HCT116 (cell line): Measurements from ENCODE around the gene RPTOR. TPM values are rescaled to one million over a fixed set of nuclear protein-coding genes. Genes with fewer than 3 reads are reported as not detected.

Experiments used
- ATAC-seq: fragments of 200-7000 bp; cut with Tn5 transposase; 2 replicates; pipeline ENCODE4 v1.9.1; 2020; ENCODE audit warnings: mild to moderate bottlenecking, moderate library complexity
- BruUV-seq: library from RNA; stranded (reverse); fragments of 400-500 nt; replicated peaks from 2 replicates; lab custom pipeline; 2021; lab: Mats Ljungman, UMichigan
- CTCF ChIA-PET: fragments of 300-600 bp; sonication (Branson Sonifier 250); formaldehyde crosslinking; loops from one replicate; lab custom pipeline; 2021; ENCODE audit warnings: antibody characterized with exemption; lab: Charles Lee
- POLR2A ChIA-PET: fragments of 300-600, 350-600 bp; sonication (Branson Sonifier 250); formaldehyde crosslinking; loops from one replicate; lab custom pipeline; 2021; ENCODE audit warnings: antibody characterized with exemption; lab: Charles Lee
- RAD21 ChIA-PET, 2 experiments: fragments of 300-600 bp; sonication (Branson Sonifier 250); formaldehyde crosslinking; loops; one replicate each; lab custom pipeline; 2023; ENCODE audit warnings: low total read pairs in 2 of 2; ENCODE audit not compliant: uncharacterized antibody in 2 of 2, unreplicated experiment in 2 of 2, low non-redundant PET in 1 of 2; lab: Charles Lee
- DNase-seq: peaks from one replicate; pipeline ENCODE4 v3.0.0-alpha.2; 2010; ENCODE audit warnings: low read depth, low spot score
- H2AFZ ChIP-seq: fragments of 200-600 bp; shearing (Covaris generic), sonication (generic); 2 replicates; pipeline ENCODE4 v1.6.1; 2017; ENCODE audit warnings: low read depth, mixed run types, mixed read lengths, antibody characterized with exemption, low read length; ENCODE audit not compliant: poor library complexity, severe bottlenecking
- H3K27ac ChIP-seq: 2 replicates; pipeline ENCODE4 v1.5.1; 2012; ENCODE audit warnings: low read depth, low read length
- H3K27me3 ChIP-seq: fragments of 200-600 bp; sonication (generic); 2 replicates; pipeline ENCODE4 v1.6.1; 2016; ENCODE audit warnings: mixed run types, low read length, mixed read lengths; ENCODE audit not compliant: insufficient read depth
- H3K36me3 ChIP-seq, 2 experiments: fragments of 200-500 bp in 1 of 2; fragments of 200-600 bp in 1 of 2; sonication (Bioruptor generic) in 1 of 2; sonication (generic) in 1 of 2; 2 replicates each; pipeline versions ENCODE4 v1.5.1 to v1.6.1; 2014 to 2016; ENCODE audit warnings: low read length in 2 of 2, inconsistent platforms in 1 of 2, mixed read lengths in 1 of 2, mixed run types in 1 of 2; ENCODE audit not compliant: insufficient read depth in 2 of 2, control insufficient read depth in 1 of 2
- H3K4me1 ChIP-seq, 2 experiments: fragments of 200-600 bp in 1 of 2; sonication (generic) in 1 of 2; 2 replicates each; pipeline versions ENCODE4 v1.5.1 to v1.6.1; 2012 to 2017; ENCODE audit warnings: low read length in 2 of 2, inconsistent platforms in 1 of 2, mild to moderate bottlenecking in 1 of 2, mixed read lengths in 1 of 2, mixed run types in 1 of 2, moderate library complexity in 1 of 2; ENCODE audit not compliant: insufficient read depth in 2 of 2, control insufficient read depth in 1 of 2
- H3K4me2 ChIP-seq: fragments of 200-600 bp; sonication (generic); 2 replicates; pipeline ENCODE4 v1.6.1; 2017; ENCODE audit warnings: mixed run types, low read length, mixed read lengths
- H3K4me3 ChIP-seq, 2 experiments: fragments of 200-600 bp in 1 of 2; sonication (generic) in 1 of 2; replicated peaks in 1 of 2; 2 replicates each; pipeline ENCODE4 v1.5.1; 2011 to 2016; ENCODE audit warnings: low read length in 2 of 2, control low read depth in 1 of 2, low read depth in 1 of 2, mild to moderate bottlenecking in 1 of 2, mixed read lengths in 1 of 2, mixed run types in 1 of 2
- H3K79me2 ChIP-seq: fragments of 200-600 bp; sonication (generic); 2 replicates; pipeline ENCODE4 v1.6.1; 2017; ENCODE audit warnings: mild to moderate bottlenecking, mixed run types, low read length, moderate library complexity, mixed read lengths; ENCODE audit not compliant: insufficient read depth
- H3K9ac ChIP-seq: fragments of 200-600 bp; sonication (generic); 2 replicates; pipeline ENCODE4 v1.6.1; 2016; ENCODE audit warnings: low read length, mixed read lengths
- H3K9me2 ChIP-seq: fragments of 200-600 bp; sonication (generic), shearing (Covaris generic); 2 replicates; pipeline ENCODE4 v1.6.1; 2017; ENCODE audit warnings: mixed run types, mild to moderate bottlenecking, moderate library complexity; ENCODE audit not compliant: insufficient read depth
- H3K9me3 ChIP-seq, 2 experiments: fragments of 200-500 bp in 1 of 2; fragments of 200-600 bp in 1 of 2; sonication (Bioruptor generic) in 1 of 2; sonication (generic) in 1 of 2; 2 replicates each; pipeline ENCODE4 v1.6.1; 2014 to 2017; ENCODE audit warnings: low read length in 2 of 2, mixed read lengths in 2 of 2, inconsistent platforms in 1 of 2, low read depth in 1 of 2, mild to moderate bottlenecking in 1 of 2, mixed run types in 1 of 2, moderate library complexity in 1 of 2; ENCODE audit not compliant: control insufficient read depth in 1 of 2, insufficient read depth in 1 of 2
- H4K20me1 ChIP-seq: fragments of 200-600 bp; sonication (generic), shearing (Covaris generic); 2 replicates; pipeline ENCODE4 v1.6.1; 2017; ENCODE audit warnings: mixed run types, mild to moderate bottlenecking, moderate library complexity; ENCODE audit not compliant: insufficient read depth
- ELF1 ChIP-seq: IDR thresholded peaks from 2 replicates; pipeline ENCODE4 v1.6.1; 2012; ENCODE audit warnings: low read depth, borderline replicate concordance
- EZH2 ChIP-seq: fragments of 200-600 bp; sonication (generic); IDR thresholded peaks from 2 replicates; pipeline ENCODE4 v1.6.1; 2017; ENCODE audit warnings: antibody characterized with exemption, mixed run types
- POLR2A ChIP-seq: IDR thresholded peaks from 2 replicates; pipeline ENCODE4 v1.7.0; 2011; ENCODE audit warnings: borderline replicate concordance; ENCODE audit not compliant: insufficient read depth, insufficient read length; ENCODE audit errors: extremely low read depth
- RAD21 ChIP-seq: IDR thresholded peaks from 2 replicates; pipeline ENCODE4 v1.6.1; 2012; ENCODE audit warnings: low read depth, mild to moderate bottlenecking
- TCF7L2 ChIP-seq: IDR thresholded peaks from 2 replicates; pipeline ENCODE4 v1.7.0; 2011; ENCODE audit warnings: borderline replicate concordance, inconsistent platforms; ENCODE audit not compliant: insufficient read depth, insufficient read length; ENCODE audit errors: extremely low read depth
- intact Hi-C: fragments of 100-400 bp; cut with micrococcal nuclease; formaldehyde crosslinking; loops from 2 replicates; pipeline ENCODE4 v1.10.0; 2022
- total RNA-seq: library from RNA; stranded (reverse); gene quantifications from one replicate; pipeline ENCODE4 v1.2.1, GENCODE V29; 2021; ENCODE audit not compliant: unreplicated experiment
- TF ChIP-seq, protein P1 (sequence below): IDR thresholded peaks from 2 replicates; pipeline ENCODE4 v1.6.1; 2012; ENCODE audit warnings: low read depth
- TF ChIP-seq, protein P2 (sequence below), 3 experiments: fragments of 200-600 bp in 1 of 3; sonication (generic) in 1 of 3; IDR thresholded peaks in 2 of 3; conservative IDR thresholded peaks in 1 of 3; 2 replicates each; pipeline ENCODE4 v1.5.1; 2012 to 2017; ENCODE audit warnings: low read depth in 2 of 3, low read length in 2 of 3, antibody characterized with exemption in 1 of 3, borderline replicate concordance in 1 of 3, control low read depth in 1 of 3, mild to moderate bottlenecking in 1 of 3, mixed read lengths in 1 of 3, mixed run types in 1 of 3, moderate library complexity in 1 of 3; ENCODE audit not compliant: insufficient read depth in 1 of 3

RPTOR gene
- total RNA-seq, 1 experiment from 2014 or later, result 69.5 TPM

DNA sequence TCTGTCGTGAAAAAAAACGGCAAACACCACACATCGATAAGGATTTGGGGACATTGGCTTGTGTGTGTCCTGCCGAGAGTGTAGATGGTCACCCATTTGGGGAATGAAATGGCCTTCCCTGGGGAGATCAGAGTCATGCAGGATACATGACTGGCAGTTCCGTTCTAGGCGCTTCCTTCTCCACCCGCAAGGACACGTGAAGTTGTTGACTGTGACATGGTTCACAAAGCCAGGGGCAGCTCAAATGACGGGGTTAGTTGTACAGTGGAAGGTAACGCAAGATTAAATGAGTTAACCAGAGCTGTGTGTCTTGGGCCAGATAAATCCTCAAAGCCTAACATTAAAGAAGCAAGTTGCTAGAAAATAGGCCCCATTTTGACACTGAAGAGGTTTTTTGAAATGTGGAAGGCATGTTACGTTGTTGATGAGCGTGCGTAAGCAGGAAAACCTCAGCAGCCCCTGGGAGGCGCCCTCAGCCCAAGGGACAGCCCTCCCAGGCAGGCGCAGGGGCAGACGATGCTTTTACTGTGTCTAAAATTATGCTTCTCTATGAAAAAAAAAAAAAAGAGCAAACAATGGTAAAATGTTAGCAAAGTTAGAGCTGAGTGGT is 411.1 kb downstream of the RPTOR start (continued):
- TF ChIP-seq, protein P1, sequence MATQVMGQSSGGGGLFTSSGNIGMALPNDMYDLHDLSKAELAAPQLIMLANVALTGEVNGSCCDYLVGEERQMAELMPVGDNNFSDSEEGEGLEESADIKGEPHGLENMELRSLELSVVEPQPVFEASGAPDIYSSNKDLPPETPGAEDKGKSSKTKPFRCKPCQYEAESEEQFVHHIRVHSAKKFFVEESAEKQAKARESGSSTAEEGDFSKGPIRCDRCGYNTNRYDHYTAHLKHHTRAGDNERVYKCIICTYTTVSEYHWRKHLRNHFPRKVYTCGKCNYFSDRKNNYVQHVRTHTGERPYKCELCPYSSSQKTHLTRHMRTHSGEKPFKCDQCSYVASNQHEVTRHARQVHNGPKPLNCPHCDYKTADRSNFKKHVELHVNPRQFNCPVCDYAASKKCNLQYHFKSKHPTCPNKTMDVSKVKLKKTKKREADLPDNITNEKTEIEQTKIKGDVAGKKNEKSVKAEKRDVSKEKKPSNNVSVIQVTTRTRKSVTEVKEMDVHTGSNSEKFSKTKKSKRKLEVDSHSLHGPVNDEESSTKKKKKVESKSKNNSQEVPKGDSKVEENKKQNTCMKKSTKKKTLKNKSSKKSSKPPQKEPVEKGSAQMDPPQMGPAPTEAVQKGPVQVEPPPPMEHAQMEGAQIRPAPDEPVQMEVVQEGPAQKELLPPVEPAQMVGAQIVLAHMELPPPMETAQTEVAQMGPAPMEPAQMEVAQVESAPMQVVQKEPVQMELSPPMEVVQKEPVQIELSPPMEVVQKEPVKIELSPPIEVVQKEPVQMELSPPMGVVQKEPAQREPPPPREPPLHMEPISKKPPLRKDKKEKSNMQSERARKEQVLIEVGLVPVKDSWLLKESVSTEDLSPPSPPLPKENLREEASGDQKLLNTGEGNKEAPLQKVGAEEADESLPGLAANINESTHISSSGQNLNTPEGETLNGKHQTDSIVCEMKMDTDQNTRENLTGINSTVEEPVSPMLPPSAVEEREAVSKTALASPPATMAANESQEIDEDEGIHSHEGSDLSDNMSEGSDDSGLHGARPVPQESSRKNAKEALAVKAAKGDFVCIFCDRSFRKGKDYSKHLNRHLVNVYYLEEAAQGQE, result no peak
- TF ChIP-seq POLR2A, result no peak

DNA sequence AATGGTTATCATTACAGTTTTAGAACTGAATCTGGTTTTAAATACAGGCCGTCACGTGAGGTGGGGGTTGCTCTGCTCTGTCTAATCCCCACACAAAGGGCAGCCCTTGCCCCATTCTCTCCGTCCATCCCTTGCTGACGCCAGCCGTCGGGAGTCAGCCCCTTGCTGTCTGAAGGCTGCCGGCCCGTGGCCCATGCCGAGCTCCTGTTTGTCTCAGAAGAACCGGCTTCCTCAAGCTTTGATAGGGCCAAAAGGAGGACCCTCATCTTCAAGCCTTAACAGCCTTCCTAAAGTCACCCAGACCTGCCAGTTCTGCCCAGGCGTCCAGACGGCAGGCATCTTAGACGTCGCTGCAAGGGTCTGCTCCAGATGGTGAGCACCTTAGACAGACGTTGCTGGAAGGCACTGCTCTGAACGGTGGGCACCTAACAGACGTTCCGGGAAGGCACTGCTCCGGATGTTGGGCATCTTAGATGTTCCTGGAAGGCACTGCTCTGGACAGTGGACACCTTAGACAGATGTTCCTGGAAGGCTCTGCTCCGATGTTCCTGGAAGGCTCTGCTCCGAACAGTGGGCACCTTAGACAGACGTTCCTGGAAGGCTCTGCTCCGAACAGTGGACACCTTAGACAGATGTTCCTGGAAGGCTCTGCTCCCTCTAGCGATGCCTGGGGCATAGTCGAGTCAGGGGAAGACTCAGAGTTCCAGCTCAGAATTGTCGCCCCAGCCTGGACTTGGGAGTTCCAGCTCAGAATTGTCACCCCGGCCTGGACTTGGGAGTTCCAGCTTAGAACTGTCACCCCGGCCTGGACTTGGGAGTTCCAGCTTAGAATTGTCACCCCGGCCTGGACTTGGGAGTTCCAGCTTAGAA is 411.9 kb downstream of the RPTOR start:
- no peaks in the 10 kb centered on the region for H3K9me2 ChIP-seq
- H3K36me3 ChIP-seq, result no peaks in the 10 kb centered on the region
- ChIA-PET CTCF (no interaction called here), POLR2A (no interaction called here), RAD21 (no interaction called here)
- no peaks in the 10 kb centered on the region for H4K20me1 ChIP-seq
- no peaks in the 10 kb centered on the region for H3K27me3 ChIP-seq
- no peak overlapping the region for H3K4me2 ChIP-seq
- ATAC-seq, result no peak
- H3K79me2 ChIP-seq, result no peaks in the 10 kb centered on the region
- no peak overlapping the region for H3K4me3 ChIP-seq
- H3K4me1 ChIP-seq, result no peaks in the 10 kb centered on the region; a peak in 1 of 4 replicates
- TF ChIP-seq, protein P2, sequence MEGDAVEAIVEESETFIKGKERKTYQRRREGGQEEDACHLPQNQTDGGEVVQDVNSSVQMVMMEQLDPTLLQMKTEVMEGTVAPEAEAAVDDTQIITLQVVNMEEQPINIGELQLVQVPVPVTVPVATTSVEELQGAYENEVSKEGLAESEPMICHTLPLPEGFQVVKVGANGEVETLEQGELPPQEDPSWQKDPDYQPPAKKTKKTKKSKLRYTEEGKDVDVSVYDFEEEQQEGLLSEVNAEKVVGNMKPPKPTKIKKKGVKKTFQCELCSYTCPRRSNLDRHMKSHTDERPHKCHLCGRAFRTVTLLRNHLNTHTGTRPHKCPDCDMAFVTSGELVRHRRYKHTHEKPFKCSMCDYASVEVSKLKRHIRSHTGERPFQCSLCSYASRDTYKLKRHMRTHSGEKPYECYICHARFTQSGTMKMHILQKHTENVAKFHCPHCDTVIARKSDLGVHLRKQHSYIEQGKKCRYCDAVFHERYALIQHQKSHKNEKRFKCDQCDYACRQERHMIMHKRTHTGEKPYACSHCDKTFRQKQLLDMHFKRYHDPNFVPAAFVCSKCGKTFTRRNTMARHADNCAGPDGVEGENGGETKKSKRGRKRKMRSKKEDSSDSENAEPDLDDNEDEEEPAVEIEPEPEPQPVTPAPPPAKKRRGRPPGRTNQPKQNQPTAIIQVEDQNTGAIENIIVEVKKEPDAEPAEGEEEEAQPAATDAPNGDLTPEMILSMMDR (IDR thresholded peaks at IDR 0.05 in 2 of 3, conservative IDR thresholded peaks at IDR 0.05 in 1 of 3; ENCODE audit: borderline replicate concordance in 1 of 3, insufficient read depth in 1 of 3, low read depth in 2 of 3, low read length in 2 of 3), result no peak
- TF ChIP-seq ELF1 (no peak), RAD21 (no peak), TCF7L2 (no peak), EZH2 (no peak)
- H3K9me3 ChIP-seq, result no peaks in the 10 kb centered on the region
- no peak overlapping the region for H3K27ac ChIP-seq
- no peak for DNase-seq
- no peak overlapping the region for H3K9ac ChIP-seq
- intact Hi-C loops, result no loop called here
- no peak overlapping the region for H2AFZ ChIP-seq
- no TSS peak for BruUV-seq
